Measurements from ENCODE around the gene DDX54.

GRCh38 chr12:113190761-113191160 lies 5.5 kb upstream of the DDX54 start:
- TF ChIP-seq, protein P1, sequence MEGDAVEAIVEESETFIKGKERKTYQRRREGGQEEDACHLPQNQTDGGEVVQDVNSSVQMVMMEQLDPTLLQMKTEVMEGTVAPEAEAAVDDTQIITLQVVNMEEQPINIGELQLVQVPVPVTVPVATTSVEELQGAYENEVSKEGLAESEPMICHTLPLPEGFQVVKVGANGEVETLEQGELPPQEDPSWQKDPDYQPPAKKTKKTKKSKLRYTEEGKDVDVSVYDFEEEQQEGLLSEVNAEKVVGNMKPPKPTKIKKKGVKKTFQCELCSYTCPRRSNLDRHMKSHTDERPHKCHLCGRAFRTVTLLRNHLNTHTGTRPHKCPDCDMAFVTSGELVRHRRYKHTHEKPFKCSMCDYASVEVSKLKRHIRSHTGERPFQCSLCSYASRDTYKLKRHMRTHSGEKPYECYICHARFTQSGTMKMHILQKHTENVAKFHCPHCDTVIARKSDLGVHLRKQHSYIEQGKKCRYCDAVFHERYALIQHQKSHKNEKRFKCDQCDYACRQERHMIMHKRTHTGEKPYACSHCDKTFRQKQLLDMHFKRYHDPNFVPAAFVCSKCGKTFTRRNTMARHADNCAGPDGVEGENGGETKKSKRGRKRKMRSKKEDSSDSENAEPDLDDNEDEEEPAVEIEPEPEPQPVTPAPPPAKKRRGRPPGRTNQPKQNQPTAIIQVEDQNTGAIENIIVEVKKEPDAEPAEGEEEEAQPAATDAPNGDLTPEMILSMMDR (IDR thresholded peaks at IDR 0.05), result no peak
- no peak for TF ChIP-seq ZFX (IDR thresholded peaks at IDR 0.05; ENCODE audit: borderline replicate concordance)

Data from 22Rv1 (cell line).